Vagina (tissue), 2 donors: Measurements from ENCODE around the gene ABCB8.

ENCODE experiments used
- POLR2A ChIP-seq, 2 donors: fragments of 450-650 bp; IDR thresholded peaks; one replicate each; pipeline ENCODE4 v1.6.1; 2017; ENCODE audit warnings: antibody characterized with exemption in 2 of 2, mild to moderate bottlenecking in 2 of 2, moderate library complexity in 2 of 2
- POLR2AphosphoS5 ChIP-seq, 2 donors: sonication (generic); formaldehyde crosslinking; IDR thresholded peaks; one replicate each; pipeline ENCODE4 v1.9.0; 2017; ENCODE audit warnings: antibody characterized with exemption in 2 of 2, mild to moderate bottlenecking in 2 of 2, low read depth in 1 of 2; ENCODE audit not compliant: insufficient read depth in 1 of 2
- TF ChIP-seq, protein P1 (sequence below), 3 experiments: fragments of 450-650 bp in 2 of 3; fragments of 200-600 bp in 1 of 3; sonication (generic) in 1 of 3; IDR thresholded peaks; one replicate each; pipeline ENCODE4 v1.5.1; 2017 to 2019; ENCODE audit warnings: antibody characterized with exemption in 3 of 3, mild to moderate bottlenecking in 2 of 3, moderate library complexity in 2 of 3

DNA sequence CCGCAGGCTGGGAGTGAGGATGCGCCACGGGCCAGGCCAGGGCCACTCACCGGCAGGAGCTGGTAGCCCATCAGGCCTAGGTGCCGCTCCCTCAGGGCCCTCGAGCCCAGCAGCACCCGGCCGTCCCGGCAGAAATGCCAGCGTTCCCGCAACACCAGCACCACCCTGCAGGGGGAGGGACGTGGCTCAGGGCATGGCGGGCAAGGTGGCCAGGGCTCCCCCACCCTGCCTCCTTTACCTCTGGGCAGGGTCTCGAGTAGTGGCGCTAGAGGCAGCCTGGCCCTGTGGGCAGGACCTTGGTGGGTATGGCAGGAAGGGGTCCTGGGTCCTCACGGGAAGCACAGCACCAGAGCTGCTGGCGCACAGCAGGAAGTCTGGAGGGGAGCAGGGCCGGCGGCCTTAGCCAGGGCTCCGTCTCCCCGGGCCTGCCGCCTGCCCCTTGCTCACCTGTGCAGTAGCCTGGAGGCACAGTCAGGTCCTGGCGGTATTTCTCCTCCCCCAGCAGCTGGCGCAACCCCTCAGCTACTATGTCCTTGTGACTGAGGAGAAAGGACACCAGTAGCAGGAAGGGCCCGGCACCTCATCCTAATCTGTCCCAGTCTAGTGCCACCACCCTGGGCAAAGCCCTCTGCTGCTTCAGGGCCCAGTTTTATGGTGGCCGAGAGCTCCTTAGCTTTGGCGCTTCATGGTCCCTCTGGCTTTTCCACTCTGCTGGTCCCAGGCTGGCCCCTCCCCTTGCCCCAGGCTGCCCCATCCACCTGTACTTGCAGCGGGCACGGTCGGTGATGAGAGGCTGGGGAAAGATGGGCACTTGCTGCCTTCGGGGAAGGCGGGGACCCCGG lies 48.8 kb downstream of the ABCB8 start:
- TF ChIP-seq, protein P1, sequence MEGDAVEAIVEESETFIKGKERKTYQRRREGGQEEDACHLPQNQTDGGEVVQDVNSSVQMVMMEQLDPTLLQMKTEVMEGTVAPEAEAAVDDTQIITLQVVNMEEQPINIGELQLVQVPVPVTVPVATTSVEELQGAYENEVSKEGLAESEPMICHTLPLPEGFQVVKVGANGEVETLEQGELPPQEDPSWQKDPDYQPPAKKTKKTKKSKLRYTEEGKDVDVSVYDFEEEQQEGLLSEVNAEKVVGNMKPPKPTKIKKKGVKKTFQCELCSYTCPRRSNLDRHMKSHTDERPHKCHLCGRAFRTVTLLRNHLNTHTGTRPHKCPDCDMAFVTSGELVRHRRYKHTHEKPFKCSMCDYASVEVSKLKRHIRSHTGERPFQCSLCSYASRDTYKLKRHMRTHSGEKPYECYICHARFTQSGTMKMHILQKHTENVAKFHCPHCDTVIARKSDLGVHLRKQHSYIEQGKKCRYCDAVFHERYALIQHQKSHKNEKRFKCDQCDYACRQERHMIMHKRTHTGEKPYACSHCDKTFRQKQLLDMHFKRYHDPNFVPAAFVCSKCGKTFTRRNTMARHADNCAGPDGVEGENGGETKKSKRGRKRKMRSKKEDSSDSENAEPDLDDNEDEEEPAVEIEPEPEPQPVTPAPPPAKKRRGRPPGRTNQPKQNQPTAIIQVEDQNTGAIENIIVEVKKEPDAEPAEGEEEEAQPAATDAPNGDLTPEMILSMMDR (IDR thresholded peaks at IDR 0.05): no peak
- TF ChIP-seq POLR2AphosphoS5 (IDR thresholded peaks at IDR 0.05; ENCODE audit: insufficient read depth in 1 of 2, low read depth in 1 of 2) (no peak), POLR2A (IDR thresholded peaks at IDR 0.05) (no peak)
